Measurements from ENCODE around the gene ZNRD2.

DNA sequence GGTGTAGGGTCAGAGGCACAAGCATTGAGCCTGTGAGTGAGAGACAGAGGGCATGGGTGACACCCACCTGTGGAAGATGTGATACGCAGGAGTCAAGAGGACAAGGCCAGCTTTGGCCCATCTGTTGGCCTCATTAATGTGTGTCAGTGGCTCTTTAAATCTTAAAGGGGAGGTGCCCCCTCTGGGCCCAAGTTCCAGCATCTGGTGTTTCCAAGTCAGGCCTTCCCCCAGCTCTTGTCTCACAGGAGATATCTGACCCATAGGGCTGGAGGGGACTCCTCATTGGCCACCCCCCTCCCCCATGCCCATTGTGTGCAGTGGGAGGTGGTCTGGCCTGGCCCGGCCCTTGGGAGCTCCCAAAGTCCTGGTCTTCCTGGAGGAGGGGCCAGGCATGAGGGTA is 16.4 kb downstream of the ZNRD2 start:
- TF ChIP-seq, protein P1, sequence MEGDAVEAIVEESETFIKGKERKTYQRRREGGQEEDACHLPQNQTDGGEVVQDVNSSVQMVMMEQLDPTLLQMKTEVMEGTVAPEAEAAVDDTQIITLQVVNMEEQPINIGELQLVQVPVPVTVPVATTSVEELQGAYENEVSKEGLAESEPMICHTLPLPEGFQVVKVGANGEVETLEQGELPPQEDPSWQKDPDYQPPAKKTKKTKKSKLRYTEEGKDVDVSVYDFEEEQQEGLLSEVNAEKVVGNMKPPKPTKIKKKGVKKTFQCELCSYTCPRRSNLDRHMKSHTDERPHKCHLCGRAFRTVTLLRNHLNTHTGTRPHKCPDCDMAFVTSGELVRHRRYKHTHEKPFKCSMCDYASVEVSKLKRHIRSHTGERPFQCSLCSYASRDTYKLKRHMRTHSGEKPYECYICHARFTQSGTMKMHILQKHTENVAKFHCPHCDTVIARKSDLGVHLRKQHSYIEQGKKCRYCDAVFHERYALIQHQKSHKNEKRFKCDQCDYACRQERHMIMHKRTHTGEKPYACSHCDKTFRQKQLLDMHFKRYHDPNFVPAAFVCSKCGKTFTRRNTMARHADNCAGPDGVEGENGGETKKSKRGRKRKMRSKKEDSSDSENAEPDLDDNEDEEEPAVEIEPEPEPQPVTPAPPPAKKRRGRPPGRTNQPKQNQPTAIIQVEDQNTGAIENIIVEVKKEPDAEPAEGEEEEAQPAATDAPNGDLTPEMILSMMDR (IDR thresholded peaks at IDR 0.05; ENCODE audit: insufficient read depth, low read depth, low read length): no peak
- TF ChIP-seq EZH2 (IDR thresholded peaks at IDR 0.05; ENCODE audit: insufficient read depth, low read length): no peak

Measured in astrocyte (in vitro differentiated cells and primary cell).